Limb (tissue), 2 donors: ENCODE data around the gene PKD1.
A peak's percentile ranks its signal among the peaks of the same experiment; 100 is the strongest.
"Not testable (repeated sequence)": the region's sequence is repeated elsewhere in the genome, so short reads cannot be mapped to it uniquely, and the experiment has no call there.

Experiments
- DNase-seq, 2 donors: peaks; one replicate each; pipeline ENCODE4 v3.0.0-alpha.2; 2016; ENCODE audit errors: extremely low spot score in 2 of 2

PKD1 gene

GRCh38 chr16:2125609-2126008 is 10.1 kb downstream of the PKD1 start:
- not testable (repeated sequence) for DNase-seq

DNA sequence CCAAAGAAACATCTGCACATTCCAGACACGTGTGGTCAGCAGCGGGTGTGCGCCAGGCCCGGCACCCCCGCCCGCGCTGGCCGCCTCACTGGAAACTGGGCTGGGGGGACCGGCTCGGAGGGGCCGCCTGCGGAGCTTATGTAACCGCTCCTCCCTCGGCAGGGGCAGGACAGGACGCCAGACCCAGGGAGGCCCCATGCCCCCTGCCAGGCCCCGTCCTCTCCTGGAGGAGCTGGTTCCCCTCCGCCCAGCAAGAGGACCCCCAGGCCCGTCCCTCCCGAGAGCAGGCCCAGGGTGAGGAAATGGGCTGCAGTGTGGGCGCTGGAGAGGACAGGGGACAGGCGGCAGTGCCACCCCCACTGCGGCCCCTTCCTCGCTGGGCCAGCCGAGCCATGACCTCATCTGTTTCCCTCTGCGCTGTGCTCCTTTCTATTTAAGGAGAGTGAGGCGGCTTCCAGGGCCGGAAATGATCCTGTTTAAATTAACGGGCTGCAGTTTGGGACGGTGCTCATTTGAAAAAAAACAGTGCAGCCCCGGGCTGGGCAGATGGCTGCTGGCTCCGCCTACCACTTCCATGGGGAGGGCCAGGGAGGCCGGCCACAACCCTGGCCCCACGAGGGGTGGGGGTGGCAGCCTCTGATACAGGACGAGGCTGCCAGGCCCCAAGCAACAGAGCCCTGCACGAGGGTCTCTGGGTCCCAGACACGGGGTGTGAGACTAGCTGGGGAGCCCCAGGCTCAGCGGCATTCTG is 10.8 kb downstream of the PKD1 start:
- peak; percentile 80 to 83 for DNase-seq

GRCh38 chr16:2124377-2124693 is 11.4 kb downstream of the PKD1 start:
- DNase-seq = not testable (repeated sequence)

DNA sequence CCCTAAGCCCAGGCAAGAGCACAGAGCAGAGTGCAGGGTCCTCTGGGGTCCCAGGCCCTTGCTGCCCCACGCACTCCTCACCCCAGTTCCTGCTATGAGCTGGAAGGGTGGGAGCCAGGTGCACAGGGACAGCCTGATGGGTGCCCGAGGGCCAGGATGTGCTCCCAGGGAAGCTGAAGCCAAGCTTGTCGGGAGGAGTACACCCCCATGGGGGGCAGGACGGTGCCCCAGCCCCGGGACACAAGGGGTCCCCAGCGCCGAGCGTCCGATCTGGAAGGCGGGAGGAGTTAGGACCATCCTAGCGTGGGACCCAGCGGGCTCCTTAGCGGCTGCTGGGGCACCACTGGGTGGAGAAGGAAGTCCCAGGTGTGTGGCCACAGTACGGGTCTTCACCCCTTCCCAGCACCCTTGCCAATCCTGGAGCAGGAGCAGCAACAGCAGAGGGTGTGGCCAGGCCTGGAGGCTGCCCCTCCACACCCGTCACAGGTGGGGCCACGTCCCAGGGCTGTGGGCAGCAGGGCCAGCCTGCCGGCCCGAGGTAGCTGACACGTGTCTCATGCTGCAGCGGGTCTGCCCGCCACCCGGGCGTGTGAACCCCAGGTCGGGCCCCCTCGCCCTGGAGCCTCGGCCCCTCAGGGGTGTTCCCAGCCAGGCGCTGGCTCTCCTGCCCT is 11.9 kb downstream of the PKD1 start:
- peak in 1 of 2 donors; percentile 39 for DNase-seq

GRCh38 chr16:2122934-2123683 is 12.6 kb downstream of the PKD1 start:
- peak in 1 of 2 donors; percentile 46 for DNase-seq

DNA sequence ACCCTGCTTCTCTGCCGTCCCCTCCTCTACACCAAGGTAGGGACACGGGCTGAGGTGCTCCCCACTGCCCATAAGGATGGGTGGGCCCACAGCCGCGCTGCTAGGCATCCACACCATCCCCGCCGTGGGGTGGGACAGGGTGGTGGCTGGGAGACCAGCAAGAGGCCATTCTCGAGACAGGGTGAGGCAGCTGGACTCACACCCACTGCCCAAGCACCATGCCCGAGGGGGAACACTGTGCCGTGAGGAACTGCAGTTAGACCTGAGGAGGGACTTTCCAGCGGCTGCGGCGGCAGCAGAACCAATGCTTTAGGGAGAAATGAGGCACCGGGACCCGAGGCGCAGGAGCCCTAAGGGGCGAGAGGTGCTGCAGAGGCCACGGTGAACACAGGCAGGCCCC is 13.3 kb downstream of the PKD1 start:
- DNase-seq = no peak

DNA sequence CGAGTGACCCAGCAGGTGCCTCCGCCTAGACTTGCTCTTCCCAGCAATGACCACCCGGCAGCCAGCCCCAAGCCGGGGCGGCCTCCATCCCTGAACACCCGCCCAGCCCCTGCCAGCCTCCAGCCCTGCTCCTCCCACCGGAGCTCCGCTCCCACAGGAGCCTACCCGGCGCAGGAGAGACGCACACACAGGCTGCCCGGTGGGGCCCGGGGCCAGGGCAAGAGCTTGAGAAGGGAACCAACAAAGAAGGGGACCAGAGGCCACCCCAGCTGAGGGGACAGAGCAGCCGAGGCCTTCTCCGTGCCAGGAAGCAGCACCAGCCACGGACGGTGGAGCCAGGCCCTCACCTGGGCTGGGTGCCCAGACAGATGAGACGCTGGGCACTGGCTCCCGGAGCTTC is 13.8 kb downstream of the PKD1 start:
- peak in 1 of 2 donors; percentile 37 for DNase-seq

- peak in 1 of 2 donors; percentile 51 for DNase-seq
These were observed 14.4 kb downstream of the PKD1 start for GRCh38 chr16:2121325-2121724.

DNA sequence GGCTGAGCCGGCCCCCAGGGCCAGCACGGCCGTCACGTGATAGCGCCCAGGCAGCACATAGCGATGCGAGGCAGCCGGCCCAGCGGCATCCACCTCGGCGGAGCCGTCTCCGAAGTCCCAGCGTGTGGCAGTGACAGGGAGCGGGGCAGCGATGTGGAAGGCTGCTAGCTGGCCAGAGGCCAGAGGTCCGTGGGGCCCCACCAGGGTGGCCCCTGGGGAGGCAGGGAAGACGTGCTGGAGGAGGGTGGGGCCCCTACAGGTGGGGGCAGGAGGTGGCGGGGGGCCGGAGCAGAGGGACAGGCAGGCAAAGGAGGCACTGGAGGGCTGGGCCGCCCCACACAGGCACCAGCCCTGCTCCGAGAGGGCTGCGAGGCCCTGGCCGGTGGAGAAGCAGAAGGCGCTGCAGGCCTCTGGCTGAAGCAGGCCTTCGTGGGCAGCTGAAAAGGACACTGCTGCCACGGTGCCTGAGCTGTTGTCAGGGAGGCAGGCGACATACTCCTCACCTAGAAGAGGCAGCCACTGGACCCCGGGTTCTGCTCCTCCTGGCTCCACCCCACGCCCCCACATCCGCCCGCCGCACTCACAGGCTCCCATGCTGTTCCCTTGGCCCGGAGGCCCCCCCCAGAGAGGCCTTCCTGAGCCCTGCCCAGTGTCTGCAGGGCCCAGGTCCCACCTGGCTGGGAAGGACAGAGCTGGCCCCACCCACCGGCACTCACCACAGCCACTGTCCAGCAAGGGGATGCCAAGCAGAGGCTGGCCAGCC is 17.6 kb downstream of the PKD1 start:
- not testable (repeated sequence) for DNase-seq

DNA sequence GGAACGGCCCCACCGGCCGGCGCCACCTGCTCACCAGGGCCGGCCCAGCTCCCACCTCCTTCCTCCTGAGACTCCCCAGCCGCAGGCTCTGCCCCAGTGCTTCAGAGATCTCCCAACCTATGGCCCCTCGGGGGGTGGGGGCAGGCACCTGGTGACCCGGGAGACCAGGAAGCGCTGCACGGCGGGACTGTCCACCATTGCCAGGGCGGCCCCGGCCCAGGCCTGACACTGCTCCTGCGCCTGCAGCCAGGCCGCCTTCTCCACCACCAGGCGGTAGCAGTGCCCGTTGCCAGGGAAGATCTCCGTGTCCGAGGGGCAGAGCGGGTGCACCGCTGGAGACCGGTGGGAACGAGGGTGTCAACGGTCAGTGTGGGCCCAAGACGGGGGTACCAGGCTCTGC is 18.4 kb downstream of the PKD1 start:
- DNase-seq = not testable (repeated sequence)

DNA sequence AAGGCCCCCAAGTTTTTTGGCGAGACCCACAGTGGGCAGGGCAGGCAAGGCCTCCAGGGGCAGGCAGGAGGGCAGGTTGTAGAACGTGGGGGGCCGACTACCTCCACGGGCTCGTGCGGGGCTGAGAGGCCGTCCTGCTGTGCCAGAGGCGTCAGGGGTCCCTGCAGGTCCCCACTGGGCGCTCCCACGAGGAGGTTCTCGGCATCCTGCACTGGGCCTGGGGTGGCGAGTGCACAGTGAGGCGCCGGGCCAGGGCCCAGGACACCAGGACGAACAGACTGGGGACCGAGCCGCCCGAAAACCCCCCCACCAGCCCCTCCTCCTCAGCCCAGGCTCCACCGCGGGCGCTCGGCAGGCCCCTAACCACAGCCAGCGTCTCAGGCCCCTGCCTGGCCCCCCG is 19.3 kb downstream of the PKD1 start:
- DNase-seq = not testable (repeated sequence)

DNA sequence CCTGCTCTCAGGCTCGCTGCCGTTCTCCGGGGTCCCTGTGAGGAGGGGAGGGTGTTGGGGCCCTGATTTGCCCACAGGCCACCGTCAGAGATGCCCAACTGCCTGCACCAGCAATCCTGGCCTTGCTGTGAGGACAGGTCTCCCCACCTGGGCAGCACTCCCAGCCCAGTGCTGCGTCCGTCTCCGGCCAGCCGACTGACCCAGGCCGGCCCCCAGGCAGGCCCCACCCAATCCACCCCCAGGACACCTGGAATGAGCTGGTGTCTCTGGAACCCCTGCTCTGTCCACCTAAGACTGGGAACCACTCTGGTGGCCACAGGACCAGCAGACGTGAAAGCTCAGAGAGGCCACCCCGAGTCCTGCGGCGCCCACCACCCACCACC is 20.1 kb downstream of the PKD1 start:
- no peak for DNase-seq

- not testable (repeated sequence) for DNase-seq
These were observed 20.7 kb downstream of the PKD1 start for GRCh38 chr16:2114885-2115590.

DNA sequence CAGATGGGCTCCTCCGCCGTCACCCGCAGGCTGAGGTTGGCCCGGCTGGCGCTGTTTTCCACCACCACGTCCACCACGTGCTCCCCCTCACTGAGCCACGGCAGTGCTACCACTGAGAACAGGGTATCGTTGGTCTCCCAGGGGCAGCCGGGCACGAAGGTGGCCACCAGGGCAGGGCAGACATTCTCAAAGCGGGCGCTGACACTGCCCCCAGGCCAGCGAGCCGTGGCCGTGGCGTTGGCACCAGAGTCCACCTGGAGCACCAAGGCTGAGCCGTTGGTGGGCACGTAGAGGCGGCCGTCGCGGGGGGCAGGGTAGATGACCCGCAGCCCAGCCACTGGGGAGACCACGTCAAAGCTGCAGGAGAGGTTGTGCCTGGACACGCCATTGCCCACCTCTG is 21.5 kb downstream of the PKD1 start:
- DNase-seq = not testable (repeated sequence)

DNA sequence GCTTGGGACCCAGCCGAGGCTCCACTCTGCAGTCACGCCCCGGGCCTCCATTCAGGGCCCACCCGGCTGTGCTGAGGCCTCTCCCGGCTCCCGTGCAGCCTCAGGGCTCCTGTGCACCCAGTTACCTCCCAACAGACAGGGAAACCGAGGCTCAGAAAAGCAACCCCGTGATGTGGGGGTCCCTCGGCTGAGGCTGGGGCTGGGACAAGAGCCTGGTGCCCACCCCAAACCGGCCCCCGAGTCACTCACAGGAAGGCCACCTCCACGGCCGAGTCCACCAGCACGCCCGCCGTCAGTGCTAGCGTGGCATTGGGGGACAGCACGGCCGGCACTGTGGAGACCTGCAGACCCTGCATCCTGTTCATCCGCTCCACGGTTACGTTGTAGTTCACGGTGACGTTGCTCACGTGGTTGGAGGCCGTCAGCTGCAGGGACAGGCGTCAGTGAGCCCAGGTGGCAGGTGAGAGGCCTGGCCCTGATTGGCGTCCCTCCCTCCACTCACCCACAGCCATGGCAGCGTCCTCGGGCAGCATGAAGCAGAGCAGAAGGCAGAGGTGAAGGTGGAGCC is 23.1 kb downstream of the PKD1 start:
- DNase-seq = not testable (repeated sequence)

- DNase-seq = not testable (repeated sequence)
These were observed 24.0 kb downstream of the PKD1 start for GRCh38 chr16:2111412-2112335.

- not testable (repeated sequence) for DNase-seq
These were observed 24.7 kb downstream of the PKD1 start for GRCh38 chr16:2111009-2111353.

DNA sequence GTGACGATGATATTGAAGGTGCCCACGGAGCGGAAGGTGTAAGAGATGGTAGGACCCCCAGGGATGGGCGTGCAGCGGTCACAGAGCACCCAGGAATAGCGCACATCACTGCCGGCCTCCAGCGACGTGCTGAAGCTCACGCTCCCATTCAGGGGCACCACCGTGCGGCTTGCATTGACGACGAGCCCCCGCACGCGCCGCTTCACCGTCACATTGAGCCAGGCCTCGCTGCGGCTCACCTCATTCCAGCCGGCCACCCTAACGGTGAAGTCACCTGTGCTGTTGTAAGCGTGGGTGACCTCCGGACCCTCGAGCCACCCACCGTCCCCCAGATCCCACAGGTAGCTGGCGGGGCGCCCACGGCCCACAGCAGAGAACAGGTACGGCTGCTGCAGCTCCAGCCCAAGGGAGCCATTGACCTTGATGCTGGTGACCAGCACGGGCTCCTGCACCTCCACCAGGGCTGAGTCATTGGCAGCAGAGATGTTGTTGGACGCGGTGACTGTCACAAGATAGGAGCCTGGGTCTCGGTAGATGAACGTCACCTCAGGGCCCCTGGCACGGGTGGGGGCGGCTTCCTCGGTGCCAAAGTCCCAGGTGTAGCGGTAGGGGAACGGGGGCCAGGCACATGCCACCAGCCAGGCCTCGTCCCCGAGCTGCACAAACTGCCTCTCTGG is 25.2 kb downstream of the PKD1 start:
- not testable (repeated sequence) for DNase-seq

DNA sequence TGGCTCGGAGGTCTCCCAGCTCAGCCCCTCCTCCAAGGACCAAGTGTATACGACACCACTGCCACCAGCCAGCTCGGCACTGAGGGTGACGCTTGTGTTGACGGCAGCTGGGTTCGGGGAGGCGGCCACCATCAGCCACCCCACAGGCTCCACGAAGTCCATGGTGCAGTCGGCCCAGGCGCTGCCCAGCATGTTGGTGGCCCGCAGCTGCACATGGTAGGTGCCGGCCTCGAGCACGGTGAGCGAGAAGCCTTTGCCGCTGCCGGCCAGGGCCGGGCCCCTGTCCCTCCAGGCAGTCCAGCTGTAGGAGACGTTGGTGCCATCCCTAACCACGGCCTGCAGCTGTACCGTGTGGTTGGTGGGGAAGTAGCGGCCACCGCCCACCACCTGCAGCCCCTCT is 25.8 kb downstream of the PKD1 start:
- DNase-seq = not testable (repeated sequence)
